Superior temporal gyrus (tissue), 1 donor: ENCODE measurements around the gene HTR1D.
"Not testable (repeated sequence)": the region's sequence is repeated elsewhere in the genome, so short reads cannot be mapped to it uniquely, and the experiment has no call there.

Source experiments
- DNase-seq: peaks from one replicate; pipeline ENCODE4 v3.0.0-alpha.2; 2016; ENCODE audit errors: extremely low spot score

Gene HTR1D

DNA sequence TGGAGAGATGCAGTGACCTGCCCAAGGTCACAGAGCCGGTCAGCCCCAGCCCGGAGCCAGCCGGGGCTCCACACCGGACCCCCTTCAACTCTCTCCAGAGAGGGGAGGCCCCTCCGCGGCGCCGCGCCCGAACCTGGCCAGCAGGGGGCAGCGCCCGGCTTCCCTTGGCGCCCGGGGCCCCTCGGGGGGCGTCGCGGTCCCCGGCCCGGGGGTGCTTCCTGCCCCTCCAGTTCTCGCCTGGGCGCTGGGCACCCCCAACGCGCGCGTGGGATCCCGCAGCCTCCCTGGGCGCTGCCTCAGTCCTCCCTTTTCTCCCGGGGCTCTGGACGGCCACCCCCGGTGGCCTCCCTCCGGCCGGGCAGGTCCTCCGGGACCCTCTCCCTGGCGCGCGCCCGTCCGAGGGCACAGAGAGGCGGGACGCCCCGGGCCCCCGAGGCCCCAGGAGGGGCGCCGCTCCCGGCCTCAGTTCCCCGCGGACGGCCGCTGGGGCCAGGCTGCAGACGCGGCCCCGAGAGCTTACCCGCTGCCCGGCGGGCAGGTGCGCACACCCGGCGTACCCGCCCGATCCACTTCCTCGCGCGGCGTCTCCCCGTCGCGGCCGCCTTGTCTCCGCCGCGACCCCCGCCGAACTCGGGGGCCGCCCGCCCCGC lies 406 bp downstream of the HTR1D start:
- no peak for DNase-seq

DNA sequence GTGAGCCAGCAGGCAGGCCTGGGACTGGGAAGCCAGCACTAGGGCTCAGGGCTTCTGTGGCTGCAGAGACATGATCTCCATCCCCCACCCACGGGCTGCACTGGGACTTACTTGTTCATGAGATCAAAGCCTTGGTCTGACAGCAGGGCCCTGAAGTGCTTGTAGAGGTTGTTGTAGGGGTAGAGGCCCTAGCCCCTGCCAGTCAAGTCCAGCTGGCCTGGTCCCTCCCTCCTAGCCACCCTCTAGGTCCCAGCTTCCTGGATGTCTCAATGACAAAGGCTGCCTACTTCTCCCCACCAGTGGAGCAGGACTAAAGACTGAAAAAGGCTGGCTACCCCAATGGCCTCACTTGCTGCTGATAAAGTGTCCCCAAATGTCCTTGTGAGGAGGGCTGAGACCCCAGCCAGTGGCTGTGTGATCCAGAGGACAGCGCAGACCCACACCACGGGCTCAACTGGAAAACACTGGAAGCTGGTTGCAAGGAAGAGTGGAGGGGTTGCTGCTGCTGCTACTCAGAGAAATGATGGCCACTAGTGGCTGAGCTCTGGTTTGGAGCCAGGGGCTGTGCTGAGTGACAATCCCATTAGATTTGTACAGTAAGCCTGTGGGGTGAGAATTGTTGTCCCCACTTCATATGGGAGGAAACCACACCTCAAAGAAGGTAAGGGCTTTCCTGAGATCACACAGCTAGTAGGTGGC lies 1.4 kb downstream of the HTR1D start:
- no peak for DNase-seq

DNA sequence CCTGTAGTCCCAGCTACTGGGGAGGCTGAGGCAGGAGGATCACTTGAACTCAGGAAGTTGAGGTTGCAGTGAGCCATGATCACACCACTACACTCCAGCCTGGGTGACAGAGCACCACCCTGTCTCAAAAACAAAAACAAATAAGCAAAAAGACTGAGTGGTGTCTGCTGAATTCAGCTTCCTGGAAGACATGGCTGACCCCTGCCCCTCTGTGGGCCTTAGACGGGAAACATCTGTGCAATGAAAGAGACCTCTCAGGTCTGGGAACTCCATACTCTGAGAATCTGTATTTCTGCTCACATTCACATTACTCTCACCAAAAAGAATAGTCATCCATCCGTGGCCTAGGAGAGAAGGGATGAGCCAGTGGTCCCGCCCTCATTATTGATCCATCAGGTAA lies 2.0 kb downstream of the HTR1D start:
- DNase-seq: no peak

DNA sequence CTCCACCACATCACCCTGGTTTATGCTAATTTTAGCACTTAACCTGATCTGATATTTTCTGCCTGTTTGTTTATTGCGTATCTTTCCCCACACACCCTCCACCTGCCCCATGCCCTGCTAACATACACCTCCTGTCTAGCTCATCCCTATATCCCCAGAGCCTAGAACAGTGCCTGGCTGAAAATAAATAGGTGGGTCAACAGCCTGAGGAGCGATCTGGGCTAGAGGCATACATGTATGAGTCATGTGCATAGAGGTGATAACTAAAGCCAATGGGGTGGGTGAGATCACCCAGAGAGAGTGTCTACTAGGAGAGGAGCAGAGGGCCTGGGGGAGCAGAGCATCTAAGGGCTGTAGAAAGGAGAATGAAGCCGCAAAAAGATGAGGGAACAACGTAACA lies 2.7 kb downstream of the HTR1D start:
- DNase-seq: no peak

DNA sequence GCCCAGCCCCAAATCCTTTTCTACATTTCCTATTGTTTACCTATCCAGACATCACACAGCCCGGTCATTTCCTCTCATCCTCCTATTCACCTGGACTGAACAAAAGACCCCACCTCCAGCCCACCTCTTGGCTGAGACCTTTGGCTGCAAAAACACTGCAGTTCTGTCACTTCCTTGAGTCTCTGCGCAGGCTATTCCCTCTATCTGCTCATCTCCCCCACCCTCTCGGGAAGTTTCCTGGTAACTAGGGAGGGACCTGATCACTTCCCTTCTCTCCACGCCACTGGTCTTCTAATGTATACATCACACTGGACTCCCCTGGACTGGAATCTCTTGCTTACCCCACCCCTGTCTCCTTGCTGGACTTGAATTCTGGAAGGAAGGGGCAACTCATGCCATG lies 5.3 kb downstream of the HTR1D start:
- DNase-seq: no peak

DNA sequence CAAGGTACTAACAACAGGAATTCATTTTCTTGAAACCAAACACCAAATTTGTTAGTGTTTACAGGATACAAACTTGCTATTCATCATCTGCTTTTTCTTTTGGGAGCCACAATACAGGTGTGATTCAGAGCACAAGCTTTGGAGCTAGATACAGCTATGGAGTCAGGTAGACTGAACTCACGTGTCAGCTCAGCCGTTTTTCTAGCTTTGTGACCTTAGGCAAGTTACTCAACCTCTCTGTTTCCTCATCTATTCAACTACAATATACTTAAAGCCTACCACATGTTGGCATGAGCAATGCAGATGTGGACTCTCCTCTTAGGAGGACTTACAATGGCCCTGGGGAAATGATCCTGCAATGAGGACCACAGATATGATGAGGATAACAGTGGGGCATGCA lies 6.3 kb downstream of the HTR1D start:
- no peak for DNase-seq

DNA sequence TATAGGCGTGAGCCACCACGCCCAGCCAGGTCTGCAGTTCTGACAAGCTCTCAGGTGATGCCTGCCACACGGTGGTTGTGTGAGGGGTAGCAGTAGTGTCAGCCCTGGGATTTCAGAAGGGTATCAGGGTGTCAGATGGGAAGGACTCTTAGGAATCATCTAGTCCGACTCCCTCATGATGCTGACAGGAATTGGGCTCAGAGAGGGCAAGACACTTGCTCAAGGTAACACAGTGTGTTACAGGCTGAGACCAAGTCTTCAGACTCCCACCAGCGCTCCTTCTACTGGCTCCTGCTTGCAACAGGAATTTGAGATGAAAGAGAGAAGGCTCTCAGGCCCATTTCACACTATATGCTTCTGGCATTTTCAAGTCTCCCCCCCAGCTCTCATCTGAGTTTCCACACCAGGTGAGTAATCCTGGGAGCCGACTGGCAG lies 6.9 kb downstream of the HTR1D start:
- no peak for DNase-seq

DNA sequence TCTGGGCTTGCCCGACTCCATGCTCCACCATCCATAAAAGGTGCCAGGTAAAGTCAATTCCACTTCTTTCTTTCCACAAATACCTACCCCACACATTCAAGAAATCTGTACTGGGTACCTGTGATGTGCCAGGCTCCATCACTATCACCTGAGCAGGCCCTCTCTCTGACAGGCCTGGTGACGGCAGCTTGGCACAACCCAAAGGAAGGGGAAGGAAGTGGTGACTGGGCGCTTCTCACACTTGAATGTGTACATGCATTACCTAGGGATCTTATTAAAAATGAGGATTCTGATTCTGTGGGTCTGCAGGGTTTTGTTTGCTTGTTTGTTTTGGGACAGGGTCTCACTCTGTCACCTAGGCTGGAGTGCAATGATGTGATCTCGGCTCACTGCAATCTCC lies 7.5 kb downstream of the HTR1D start:
- DNase-seq: no peak

DNA sequence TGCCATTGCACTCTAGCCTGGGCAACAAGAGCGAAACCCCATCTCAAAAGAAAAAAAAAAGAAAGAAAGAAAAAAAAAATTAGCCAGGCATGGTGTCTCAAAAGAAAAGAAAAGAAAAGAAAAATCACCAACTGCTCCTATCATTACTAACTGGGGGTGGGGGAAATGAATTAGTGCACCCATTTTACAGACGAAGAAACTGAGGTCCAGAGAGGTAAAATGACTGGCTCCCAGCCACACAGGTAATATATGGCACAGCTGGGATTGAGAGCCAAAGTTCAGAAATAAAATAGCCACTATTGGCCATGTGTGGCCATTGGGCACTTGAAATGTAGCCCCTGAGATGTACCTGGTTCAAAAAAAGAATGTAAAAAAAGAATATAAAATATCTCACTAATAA lies 8.8 kb downstream of the HTR1D start:
- DNase-seq: no peak

DNA sequence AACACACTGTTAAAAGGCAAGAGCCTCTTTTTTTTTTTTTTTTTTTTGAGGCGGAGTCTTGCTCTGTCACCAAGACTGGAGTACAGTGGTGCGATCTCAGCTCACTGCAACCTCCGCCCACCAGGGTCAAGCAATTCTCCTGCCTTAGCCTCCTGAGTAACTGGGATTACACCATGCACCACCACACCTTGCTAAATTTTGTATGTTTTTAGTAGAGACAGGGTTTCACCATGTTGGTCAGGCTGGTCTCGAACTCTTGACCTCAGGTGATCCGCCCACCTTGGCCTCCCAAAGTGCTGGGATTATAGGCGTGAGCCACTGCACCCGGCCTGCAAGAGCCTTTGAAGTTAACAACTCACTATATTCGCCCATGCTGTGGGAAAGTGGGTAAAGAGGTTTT lies 9.6 kb downstream of the HTR1D start:
- not testable (repeated sequence) for DNase-seq

DNA sequence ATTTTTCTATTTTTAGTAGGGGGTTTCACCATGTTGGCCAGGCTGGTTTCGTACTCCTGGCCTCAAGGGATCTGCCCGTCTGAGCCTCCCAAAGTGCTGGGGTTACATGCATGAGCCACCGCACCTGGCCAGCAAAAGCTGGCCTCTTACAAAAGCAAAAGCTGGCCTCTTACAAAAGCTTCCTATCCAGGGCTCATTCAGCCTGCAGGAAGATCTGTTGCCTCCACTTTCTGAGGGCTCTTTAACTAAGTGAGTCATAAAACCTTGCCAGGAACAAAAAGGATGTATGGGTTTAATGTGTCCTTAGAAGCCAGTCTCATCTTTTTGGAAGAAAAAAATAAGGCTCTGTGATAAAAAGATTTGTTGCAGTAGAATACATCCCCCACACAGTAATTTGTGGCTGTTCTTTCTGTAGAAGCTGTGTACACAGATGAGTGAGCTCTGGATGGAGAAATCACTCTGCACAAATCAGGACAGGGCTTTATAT lies 15.0 kb downstream of the HTR1D start:
- DNase-seq: peak; percentile 44

DNA sequence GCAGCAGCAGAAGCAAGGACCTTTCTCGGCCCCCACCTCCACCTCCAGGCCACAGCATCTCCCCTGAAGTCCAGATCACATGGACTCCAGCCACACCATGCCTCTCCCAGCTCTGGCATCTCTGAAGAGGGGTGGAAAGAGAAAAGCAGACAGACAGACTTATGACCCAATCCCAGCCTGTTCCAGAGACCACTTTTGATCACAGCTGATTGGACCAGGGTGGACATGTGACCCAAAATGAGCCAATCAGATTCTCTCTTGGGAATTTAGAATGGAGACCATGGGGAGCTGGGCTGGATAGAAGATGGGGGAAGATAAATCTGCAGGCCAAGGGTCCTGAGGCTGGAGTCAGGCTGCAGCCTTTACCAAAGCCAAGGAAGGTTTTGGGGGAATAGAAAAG lies 16.4 kb downstream of the HTR1D start:
- DNase-seq: no peak

DNA sequence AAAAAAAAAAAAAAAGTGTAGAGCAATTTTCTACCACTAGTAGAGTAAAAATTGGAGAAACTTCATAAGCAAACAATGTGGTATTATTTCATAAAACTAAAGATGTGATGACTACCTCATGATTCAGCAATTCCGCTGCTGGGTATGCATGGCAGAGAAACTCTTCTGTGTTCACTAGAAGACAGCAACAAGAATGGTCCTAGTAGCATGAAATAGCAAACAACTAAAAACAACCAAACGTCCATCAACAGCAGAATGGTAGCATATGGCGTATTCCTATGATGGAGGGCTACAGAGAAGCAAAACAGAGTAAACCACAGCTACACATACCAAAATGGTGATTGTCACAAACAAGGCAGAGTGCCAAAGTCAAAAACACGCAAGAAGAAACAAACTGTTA lies 18.9 kb downstream of the HTR1D start:
- DNase-seq: no peak

DNA sequence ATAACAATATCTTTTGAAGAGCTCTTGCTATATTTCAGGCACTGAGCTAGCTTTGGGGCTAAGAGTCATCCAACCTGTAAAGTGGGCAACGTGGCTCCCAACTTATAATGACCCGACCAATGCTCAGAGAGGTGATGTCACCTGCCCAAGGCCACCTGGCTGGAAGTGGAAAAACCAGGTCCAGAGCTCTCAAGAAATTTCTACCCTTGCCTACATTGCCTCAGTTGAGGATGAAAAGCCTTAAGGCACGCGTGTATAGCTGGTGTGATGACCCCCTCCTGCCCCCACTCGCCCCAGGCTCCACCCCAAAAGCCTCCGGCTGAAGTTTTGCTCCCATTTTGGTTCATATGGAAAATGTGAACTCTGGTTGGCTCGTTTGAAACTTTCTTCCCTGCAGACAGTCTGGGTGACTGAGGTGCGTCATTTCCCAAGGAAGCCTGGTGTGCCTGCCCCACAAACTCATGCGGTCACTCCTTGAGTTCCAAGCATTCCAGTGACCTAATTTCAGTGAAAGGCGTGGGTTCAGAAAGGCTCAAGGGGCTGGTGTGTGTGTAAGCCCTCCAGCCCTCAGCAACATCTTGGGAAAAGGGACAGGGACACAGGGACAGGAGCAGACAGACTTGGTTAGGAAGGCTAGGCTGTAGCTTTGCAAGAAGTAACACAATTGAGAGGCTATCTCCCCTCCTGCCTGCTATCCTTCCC lies 20.5 kb downstream of the HTR1D start:
- no peak for DNase-seq

DNA sequence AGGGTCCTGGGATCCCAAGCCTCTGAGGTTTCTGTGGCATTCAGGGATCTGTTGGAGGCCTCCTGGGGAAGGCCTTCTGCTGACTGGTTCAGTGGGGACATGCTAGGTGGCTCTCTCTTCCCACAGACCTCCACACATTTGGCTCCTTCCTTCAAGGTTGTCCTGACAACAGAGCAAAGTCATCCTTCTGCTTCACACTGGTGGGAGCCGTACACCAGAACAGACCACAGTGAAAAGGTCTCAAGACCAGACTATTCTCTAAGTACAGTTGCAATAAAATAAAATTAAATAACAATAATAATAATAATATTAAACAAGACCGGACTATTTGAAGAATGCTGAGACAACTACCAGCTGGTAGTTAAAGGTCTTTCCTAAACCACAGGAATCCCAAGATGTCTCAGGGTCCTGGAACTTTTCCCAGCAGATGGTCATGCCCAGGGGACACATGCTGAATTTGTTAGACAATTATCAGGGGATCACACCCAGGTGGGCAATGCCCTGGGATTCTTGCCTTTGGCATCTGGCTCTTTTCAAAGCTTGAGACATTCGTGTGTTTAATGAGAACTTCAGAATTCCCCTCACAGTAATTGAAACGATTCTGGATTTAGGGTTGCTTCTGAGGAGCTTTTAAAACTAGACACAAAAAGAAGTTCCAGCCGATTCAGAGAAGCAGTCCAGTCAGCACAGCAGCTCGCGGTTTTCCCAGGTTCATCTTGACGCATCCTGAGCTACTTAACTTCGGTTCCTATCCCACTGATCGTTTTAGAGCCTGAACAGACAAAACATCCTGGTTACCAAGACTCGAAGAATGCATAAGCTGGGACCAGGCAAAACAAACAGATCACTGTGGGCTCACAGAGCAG lies 22.9 kb downstream of the HTR1D start:
- no peak for DNase-seq

DNA sequence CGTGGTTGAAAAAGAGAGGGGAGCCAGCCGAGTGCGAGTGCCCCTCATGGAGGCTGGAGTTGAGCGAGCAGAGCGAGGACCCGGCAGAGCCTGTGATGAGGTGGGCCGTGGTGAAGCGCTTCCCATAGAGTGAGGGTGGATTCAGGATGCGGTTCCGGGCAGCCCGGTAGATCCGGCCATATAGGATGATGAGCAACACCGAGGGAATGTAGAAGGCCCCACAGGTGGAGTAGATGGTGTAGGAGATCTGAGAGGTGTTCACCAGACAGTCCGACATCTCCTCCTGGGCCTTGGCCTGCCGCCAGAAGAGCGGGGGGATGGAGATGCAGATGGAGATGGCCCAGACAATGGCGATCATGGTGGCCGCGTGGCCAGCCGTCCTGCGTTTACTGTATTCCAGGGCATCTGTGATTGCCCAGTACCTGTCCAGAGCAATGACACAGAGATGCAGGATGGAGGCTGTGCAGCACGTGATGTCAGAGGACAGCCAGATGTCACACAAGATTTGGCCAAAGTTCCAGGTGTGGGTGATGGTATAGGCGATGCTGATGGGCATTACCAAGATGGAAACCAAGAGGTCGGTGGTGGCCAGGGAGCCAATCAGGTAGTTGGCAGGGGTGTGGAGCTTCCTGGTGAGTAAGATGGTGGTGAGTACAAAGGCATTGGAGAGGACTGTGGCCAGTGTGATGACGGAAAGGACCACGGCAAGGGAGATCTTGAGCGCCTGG lies 23.7 kb downstream of the HTR1D start:
- no peak for DNase-seq

DNA sequence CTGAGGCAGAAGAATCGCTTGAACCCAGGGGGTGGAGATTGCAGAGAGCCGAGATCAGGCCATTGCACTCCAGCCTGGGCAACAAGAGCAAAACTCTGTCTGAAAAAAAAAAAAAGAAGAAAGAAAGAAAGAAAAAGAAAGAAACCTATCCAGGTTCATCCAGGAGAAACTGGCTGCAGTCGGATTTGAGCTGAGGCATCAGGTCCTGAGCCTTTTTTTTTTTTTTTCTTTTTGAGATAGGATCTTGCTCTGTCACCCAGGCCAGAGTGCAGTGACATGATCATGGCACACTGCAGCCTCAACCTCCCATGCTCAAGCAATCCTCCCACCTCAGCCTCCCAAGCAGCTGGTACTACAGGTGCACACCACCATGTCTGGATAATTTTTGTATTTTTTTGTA lies 26.1 kb downstream of the HTR1D start:
- no peak for DNase-seq

DNA sequence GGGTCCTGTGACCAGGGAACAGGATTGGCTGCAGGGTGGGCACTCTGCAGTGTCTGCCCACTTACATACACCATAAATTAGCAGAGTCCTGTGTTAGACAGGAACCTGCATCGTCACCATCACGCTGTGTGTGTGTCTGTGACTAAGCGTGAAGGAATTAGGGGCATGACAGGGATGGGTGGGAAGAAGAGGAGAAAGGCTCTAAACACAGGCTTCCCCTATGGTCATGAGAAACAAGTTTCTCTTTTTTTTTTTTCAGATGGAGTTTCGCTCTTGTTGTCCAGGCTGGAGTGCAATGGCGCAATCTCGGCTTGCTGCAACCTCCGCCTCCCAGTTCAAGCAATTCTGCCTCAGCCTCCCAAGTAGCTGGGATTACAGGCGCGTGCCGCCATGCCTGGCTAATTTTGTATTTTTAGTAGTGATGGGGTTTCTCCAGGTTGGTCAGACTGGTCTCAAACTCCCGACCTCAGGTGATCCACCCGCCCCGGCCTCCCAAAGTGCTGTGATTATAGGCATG lies 28.3 kb downstream of the HTR1D start:
- not testable (repeated sequence) for DNase-seq

DNA sequence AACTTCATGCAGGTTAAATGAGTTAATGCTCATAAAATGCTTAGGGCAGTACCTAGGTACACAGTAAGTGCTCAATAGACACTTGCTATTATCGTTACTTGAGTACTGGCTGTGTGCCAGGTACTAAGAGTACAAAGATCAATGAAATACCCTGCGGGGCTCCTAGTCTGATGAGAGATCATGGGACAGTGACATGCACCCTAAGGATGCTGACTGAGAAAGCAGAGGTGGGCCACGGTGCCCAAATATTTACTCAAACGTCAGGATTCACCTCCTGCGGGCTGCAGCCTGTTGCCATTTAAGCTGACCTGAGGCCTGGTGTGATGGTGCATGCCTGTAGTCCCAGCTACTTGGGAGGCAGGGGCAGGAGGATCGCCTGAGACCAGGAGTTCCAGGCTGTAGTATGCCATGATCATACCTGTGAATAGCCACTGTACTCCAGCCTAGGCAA lies 28.8 kb downstream of the HTR1D start:
- no peak for DNase-seq

DNA sequence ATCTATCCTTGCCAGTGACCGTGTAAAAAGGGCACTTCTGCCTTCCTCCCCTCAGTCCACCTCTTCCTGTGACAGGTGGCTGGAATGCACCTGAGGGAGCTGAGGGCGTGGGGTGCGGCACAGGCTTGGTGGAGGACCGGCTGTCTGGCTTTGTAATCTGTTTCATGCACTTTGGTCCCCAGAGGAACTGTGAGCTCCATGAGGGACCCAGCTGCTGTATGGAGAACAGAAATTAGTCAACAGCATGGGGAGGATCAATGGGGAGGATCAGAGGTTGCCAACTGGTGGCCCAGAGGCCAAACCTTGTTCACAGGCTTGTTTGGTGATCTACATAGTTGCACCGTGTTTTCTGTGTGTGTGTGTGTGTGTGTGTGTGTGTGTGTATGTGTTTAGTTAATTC lies 29.7 kb downstream of the HTR1D start:
- no peak for DNase-seq

DNA sequence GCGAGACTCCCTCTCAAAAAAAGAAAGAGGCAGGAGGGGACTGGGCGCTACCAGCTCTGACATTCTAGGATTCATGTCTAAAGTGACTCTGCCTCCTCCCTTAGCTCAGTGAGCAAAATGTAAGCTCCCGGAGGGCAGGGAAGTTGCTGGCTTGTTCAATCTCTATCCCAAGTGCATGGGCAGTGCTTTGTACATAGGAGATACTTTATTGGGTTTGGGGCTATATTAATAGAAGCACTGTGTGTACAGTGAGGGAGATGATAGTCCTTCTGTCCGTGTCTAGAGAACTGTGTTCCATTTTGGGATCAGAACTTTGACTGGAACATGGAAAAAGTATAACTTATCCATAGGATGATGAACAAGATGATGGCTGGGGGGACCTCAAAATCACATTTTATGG lies 31.9 kb downstream of the HTR1D start:
- no peak for DNase-seq
